Neural progenitor cell (in vitro differentiated cells): ENCODE results near the gene CDC5L.

Experiments
- CTCF ChIP-seq: fragments of 200-600 bp; sonication (generic); IDR thresholded peaks from 2 replicates; pipeline ENCODE4 v1.5.1; 2017; ENCODE audit warnings: antibody characterized with exemption, mild to moderate bottlenecking
- EZH2 ChIP-seq: fragments of 200-600 bp; sonication (generic); IDR thresholded peaks from 2 replicates; pipeline ENCODE4 v1.6.1; 2017; ENCODE audit warnings: antibody characterized with exemption, mild to moderate bottlenecking, moderate library complexity

GRCh38 chr6:44454198-44454597 lies 66.7 kb downstream of the CDC5L start:
- no peak for TF ChIP-seq EZH2
- no peak for TF ChIP-seq CTCF
